Epithelial cell of esophagus (primary cell): Measurements from ENCODE around the gene OR2L13.

Source experiments
- DNase-seq: peaks from one replicate; pipeline ENCODE4 v3.0.0; 2010; ENCODE audit warnings: low read depth
- H3K4me3 ChIP-seq: 2 replicates; pipeline ENCODE4 v1.5.1; 2011; ENCODE audit warnings: mild to moderate bottlenecking, low read length, control low read depth
- CTCF ChIP-seq: IDR thresholded peaks from 2 replicates; pipeline ENCODE4 v1.5.1; 2011; ENCODE audit warnings: low read depth, mild to moderate bottlenecking, low read length, control low read depth, inconsistent platforms; ENCODE audit not compliant: insufficient read depth; ENCODE audit errors: missing control alignments

OR2L13 gene

GRCh38 chr1:248140846-248141245 is 45.9 kb downstream of the OR2L13 start:
- H3K4me3 ChIP-seq = no peak overlapping the region
- TF ChIP-seq CTCF = no peak

GRCh38 chr1:248143311-248143710 is 48.3 kb downstream of the OR2L13 start:
- no peak overlapping the region for H3K4me3 ChIP-seq
- TF ChIP-seq CTCF = no peak
- DNase-seq = no peak

More at GRCh38 chr1:248140846-248141245, 45.9 kb downstream of the OR2L13 start:
- no peak for DNase-seq

- H3K4me3 ChIP-seq = no peak within 1 kb of the TSS
- no peak for TF ChIP-seq CTCF
- no peak for DNase-seq
These were observed 49.7 kb downstream of the OR2L13 start, which contains the start of gene OR2M5 for GRCh38 chr1:248144513-248145198. Gene OR2M5, plus strand, starts transcription at chr1:248145148. Its CDS starts 0 bp downstream, at chr1:248145148.
